Neural progenitor cell (in vitro differentiated cells): ENCODE measurements around the gene FMC1. TPM values are rescaled to one million over a fixed set of nuclear protein-coding genes. Genes with fewer than 3 reads are reported as not detected.

Experiments
- DNase-seq: peaks from one replicate; pipeline ENCODE4 v3.0.0-alpha.2; 2016; ENCODE audit warnings: low spot score
- H2AFZ ChIP-seq: fragments of 200-600 bp; sonication (generic); replicated peaks from 2 replicates; pipeline ENCODE4 v1.6.1; 2016; ENCODE audit warnings: antibody characterized with exemption
- H3F3A ChIP-seq: fragments of 200-600 bp; sonication (generic); 2 replicates; pipeline ENCODE4 v1.6.1; 2016; ENCODE audit warnings: antibody characterized with exemption, low read depth
- H3K27ac ChIP-seq: fragments of 200-600 bp; sonication (generic); 2 replicates; pipeline ENCODE4 v1.5.1; 2016; ENCODE audit warnings: mild to moderate bottlenecking
- H3K27me3 ChIP-seq: fragments of 200-600 bp; sonication (generic); 2 replicates; pipeline ENCODE4 v1.6.1; 2016; ENCODE audit warnings: mild to moderate bottlenecking, moderate library complexity
- H3K36me3 ChIP-seq: fragments of 200-600 bp; sonication (generic); 2 replicates; pipeline ENCODE4 v1.5.1; 2016
- H3K4me1 ChIP-seq: fragments of 200-600 bp; sonication (generic); 2 replicates; pipeline ENCODE4 v1.6.1; 2016; ENCODE audit warnings: mixed run types
- H3K4me2 ChIP-seq: fragments of 200-600 bp; sonication (generic); 2 replicates; pipeline ENCODE4 v1.6.1; 2016
- H3K4me3 ChIP-seq: fragments of 200-600 bp; sonication (generic); 2 replicates; pipeline ENCODE4 v1.5.1; 2016
- H3K79me2 ChIP-seq: fragments of 200-600 bp; sonication (generic); 2 replicates; pipeline ENCODE4 v1.6.1; 2016; ENCODE audit warnings: low read depth
- H3K9ac ChIP-seq: fragments of 200-600 bp; sonication (generic); 2 replicates; pipeline ENCODE4 v1.6.1; 2016
- H3K9me3 ChIP-seq: fragments of 200-600 bp; sonication (generic); 2 replicates; pipeline ENCODE4 v1.5.1; 2016; ENCODE audit warnings: low read depth
- H4K20me1 ChIP-seq: fragments of 200-600 bp; sonication (generic); 2 replicates; pipeline ENCODE4 v1.6.1; 2016; ENCODE audit warnings: low read depth
- H3K27ac Mint-ChIP-seq: 3 replicates; pipeline ENCODE4 v1.8.0; 2021; ENCODE audit warnings: mixed read lengths
- H3K27me3 Mint-ChIP-seq: 2 replicates; pipeline ENCODE4 v1.8.0; 2022; ENCODE audit warnings: low read depth, mild to moderate bottlenecking, inconsistent platforms, moderate library complexity, mixed read lengths; ENCODE audit not compliant: insufficient read depth
- H3K36me3 Mint-ChIP-seq: 3 replicates; pipeline ENCODE4 v1.8.0; 2021; ENCODE audit warnings: mixed read lengths
- H3K4me1 Mint-ChIP-seq: 3 replicates; pipeline ENCODE4 v1.8.0; 2021; ENCODE audit warnings: mixed read lengths
- H3K4me3 Mint-ChIP-seq: 3 replicates; pipeline ENCODE4 v1.8.0; 2021; ENCODE audit warnings: mild to moderate bottlenecking, moderate library complexity, mixed read lengths
- H3K9me3 Mint-ChIP-seq: 3 replicates; pipeline ENCODE4 v1.8.0; 2020; ENCODE audit warnings: mixed read lengths
- EZH2 ChIP-seq: fragments of 200-600 bp; sonication (generic); IDR thresholded peaks from 2 replicates; pipeline ENCODE4 v1.6.1; 2017; ENCODE audit warnings: antibody characterized with exemption, mild to moderate bottlenecking, moderate library complexity
- EZH2phosphoT487 ChIP-seq: fragments of 200-600 bp; sonication (generic); IDR thresholded peaks from 2 replicates; pipeline ENCODE4 v1.6.1; 2017; ENCODE audit warnings: antibody characterized with exemption
- total RNA-seq: library from RNA; depleted of rRNA; stranded (reverse); fragments of >200 nt; gene quantifications from 2 replicates; pipeline ENCODE4 v1.2.3, GENCODE V29; 2015; ENCODE audit warnings: low replicate concordance
- TF ChIP-seq, protein P1 (sequence below): fragments of 200-600 bp; sonication (generic); IDR thresholded peaks from 2 replicates; pipeline ENCODE4 v1.5.1; 2017; ENCODE audit warnings: antibody characterized with exemption, mild to moderate bottlenecking

Gene FMC1
- total RNA-seq, 1 donor from 2014 or later = 8.1 TPM

DNA sequence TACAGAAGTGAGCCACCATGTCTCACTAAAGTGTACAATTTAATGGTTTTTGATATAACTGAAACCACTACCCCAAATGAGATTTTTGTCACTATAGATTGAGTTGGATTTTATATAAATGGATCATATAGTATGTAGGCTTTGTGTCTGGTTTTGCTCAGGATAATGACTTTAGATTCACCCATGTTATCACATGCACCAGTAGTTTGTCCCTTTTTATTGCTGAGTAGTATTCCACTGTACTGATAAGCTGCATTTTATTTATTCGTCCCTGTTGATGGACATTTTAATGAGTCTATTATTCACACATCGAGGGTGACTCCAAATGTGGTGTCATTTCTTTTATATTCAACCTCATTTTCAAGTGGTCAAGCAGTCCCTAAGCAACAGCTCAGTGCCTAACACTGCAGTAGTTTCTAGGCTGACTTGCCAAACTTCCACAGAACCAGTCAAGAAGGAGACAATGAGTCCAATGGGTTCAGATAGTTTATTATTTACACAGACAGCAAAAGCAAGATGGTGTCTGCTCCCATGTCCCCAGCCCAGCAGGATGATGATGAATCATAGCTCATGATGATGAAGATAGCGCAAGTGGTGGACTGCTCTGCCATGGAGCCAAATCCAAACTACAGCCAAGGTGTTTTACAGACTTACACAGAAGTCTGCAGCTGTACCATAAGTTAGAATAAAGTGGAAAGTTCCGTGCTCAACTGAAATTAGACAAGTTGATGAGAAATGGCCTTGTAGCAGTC lies 6.6 kb upstream of the FMC1 start:
- Histone ChIP-seq H3K4me1 (no peaks in the 10 kb centered on the region), H3K4me3 (no peak overlapping the region), H3F3A (peaks cover 8% of the 10 kb centered on the region), H2AFZ (no peak overlapping the region), H3K9me3 (no peaks in the 10 kb centered on the region), H4K20me1 (no peaks in the 10 kb centered on the region), H3K79me2 (no peaks in the 10 kb centered on the region), H3K4me2 (no peak overlapping the region), H3K36me3 (no peaks in the 10 kb centered on the region), H3K27me3 (no peaks in the 10 kb centered on the region), H3K9ac (no peak overlapping the region), H3K27ac (no peak overlapping the region)
- H3K4me1 Mint-ChIP-seq = no peaks in the 10 kb centered on the region
- no peak for DNase-seq
- peaks cover 6% of the 10 kb centered on the region for H3K9me3 Mint-ChIP-seq
- no peak overlapping the region for H3K4me3 Mint-ChIP-seq
- no peaks in the 10 kb centered on the region for H3K36me3 Mint-ChIP-seq
- peaks cover 7% of the 10 kb centered on the region for H3K27me3 Mint-ChIP-seq
- H3K27ac Mint-ChIP-seq = no peak overlapping the region
- no peak for TF ChIP-seq EZH2phosphoT487
- TF ChIP-seq, protein P1, sequence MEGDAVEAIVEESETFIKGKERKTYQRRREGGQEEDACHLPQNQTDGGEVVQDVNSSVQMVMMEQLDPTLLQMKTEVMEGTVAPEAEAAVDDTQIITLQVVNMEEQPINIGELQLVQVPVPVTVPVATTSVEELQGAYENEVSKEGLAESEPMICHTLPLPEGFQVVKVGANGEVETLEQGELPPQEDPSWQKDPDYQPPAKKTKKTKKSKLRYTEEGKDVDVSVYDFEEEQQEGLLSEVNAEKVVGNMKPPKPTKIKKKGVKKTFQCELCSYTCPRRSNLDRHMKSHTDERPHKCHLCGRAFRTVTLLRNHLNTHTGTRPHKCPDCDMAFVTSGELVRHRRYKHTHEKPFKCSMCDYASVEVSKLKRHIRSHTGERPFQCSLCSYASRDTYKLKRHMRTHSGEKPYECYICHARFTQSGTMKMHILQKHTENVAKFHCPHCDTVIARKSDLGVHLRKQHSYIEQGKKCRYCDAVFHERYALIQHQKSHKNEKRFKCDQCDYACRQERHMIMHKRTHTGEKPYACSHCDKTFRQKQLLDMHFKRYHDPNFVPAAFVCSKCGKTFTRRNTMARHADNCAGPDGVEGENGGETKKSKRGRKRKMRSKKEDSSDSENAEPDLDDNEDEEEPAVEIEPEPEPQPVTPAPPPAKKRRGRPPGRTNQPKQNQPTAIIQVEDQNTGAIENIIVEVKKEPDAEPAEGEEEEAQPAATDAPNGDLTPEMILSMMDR = no peak
- no peak for TF ChIP-seq EZH2

DNA sequence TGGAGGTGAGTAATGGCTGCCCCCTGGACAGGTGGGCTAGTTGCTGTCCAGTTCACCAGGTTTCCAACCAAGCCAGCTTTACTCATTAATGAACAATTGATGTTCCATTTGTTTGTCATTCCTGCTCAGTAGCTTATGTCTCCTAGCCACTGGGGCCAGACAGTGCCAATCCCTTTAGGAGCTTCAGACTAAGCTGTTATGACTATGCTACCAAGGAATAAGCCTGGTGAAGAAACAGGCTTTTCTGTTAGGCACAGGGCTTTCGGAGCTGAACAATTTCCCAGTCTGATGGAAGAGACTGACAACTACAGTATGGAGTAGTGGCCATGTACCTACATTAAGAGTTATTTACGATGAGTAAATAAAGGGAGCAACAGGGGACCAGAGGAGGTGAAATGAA lies 2.1 kb upstream of the FMC1 start:
- Histone ChIP-seq H3K4me3 (no peak overlapping the region), H3K27me3 (no peaks in the 10 kb centered on the region), H3K27ac (no peak overlapping the region), H3K36me3 (no peaks in the 10 kb centered on the region), H2AFZ (no peak overlapping the region), H3K79me2 (peaks cover 24% of the 10 kb centered on the region), H3F3A (peaks cover 32% of the 10 kb centered on the region), H3K4me1 (peaks cover 3% of the 10 kb centered on the region), H4K20me1 (no peaks in the 10 kb centered on the region), H3K9me3 (no peaks in the 10 kb centered on the region), H3K9ac (no peak overlapping the region), H3K4me2 (no peak overlapping the region)
- Mint-ChIP-seq H3K36me3 (peaks cover 6% of the 10 kb centered on the region), H3K9me3 (peaks cover 17% of the 10 kb centered on the region), H3K27ac (no peak overlapping the region), H3K27me3 (peaks cover 16% of the 10 kb centered on the region), H3K4me1 (peaks cover 16% of the 10 kb centered on the region), H3K4me3 (peak overlapping the region; percentile 95)
- DNase-seq = no peak
- TF ChIP-seq EZH2 (no peak), EZH2phosphoT487 (no peak)
- TF ChIP-seq, protein P1 = no peak

DNA sequence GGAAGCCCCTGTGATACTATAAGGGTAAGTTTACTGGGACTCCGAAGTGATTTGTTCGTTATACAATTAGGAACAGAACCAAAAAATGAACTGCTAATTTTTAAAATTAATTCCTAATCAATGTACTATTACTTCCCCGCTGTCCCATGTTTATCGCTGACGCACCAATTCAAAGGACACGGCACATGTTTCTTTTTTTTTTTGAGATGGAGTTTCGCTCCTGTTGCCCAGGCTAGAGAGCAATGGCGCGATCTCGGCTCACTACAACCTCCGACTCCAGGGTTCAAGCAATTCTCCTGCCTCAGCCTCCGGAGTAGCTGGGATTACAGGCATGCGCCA lies 1.5 kb upstream of the FMC1 start:
- peak overlapping the region; percentile 67 for H2AFZ ChIP-seq
- H3K9me3 ChIP-seq = no peaks in the 10 kb centered on the region
- no peaks in the 10 kb centered on the region for H4K20me1 ChIP-seq
- peak overlapping the region; percentile 78 for H3K4me3 ChIP-seq
- H3F3A ChIP-seq = peaks cover 32% of the 10 kb centered on the region
- Mint-ChIP-seq H3K4me3 (peak overlapping the region; percentile 95), H3K27me3 (peaks cover 16% of the 10 kb centered on the region), H3K36me3 (peaks cover 8% of the 10 kb centered on the region), H3K27ac (no peak overlapping the region), H3K9me3 (peaks cover 17% of the 10 kb centered on the region), H3K4me1 (peaks cover 18% of the 10 kb centered on the region)
- H3K27ac ChIP-seq = peak overlapping the region; percentile 99
- no peaks in the 10 kb centered on the region for H3K36me3 ChIP-seq
- H3K79me2 ChIP-seq = peaks cover 28% of the 10 kb centered on the region
- H3K27me3 ChIP-seq = no peaks in the 10 kb centered on the region
- H3K4me1 ChIP-seq = peaks cover 3% of the 10 kb centered on the region
- peak overlapping the region; percentile 86 for H3K4me2 ChIP-seq
- no peak for TF ChIP-seq EZH2phosphoT487
- TF ChIP-seq, protein P1 = no peak
- TF ChIP-seq EZH2 = no peak
- no peak for DNase-seq
- no peak overlapping the region for H3K9ac ChIP-seq
